GM12878 (cell line): Measurements from ENCODE around the gene IGF2R. TPM values are rescaled to one million over a fixed set of nuclear protein-coding genes. Genes with fewer than 3 reads are reported as not detected.

Experiments
- ATF7 ChIP-seq: fragments of 450-650 bp; IDR thresholded peaks from 2 replicates; pipeline ENCODE4 v1.6.1; 2016; ENCODE audit warnings: low read depth, mild to moderate bottlenecking
- BHLHE40 ChIP-seq, 2 experiments: fragments of 450-650 bp in 1 of 2; IDR thresholded peaks; 2 replicates each; pipeline ENCODE4 v1.6.1; 2011 to 2017; ENCODE audit warnings: low read depth in 2 of 2, borderline replicate concordance in 1 of 2, improper control_type of control experiment in 1 of 2, low read length in 1 of 2, mild to moderate bottlenecking in 1 of 2
- EED ChIP-seq: sonication (generic); IDR thresholded peaks from 2 replicates; pipeline ENCODE4 v1.6.1; 2016; ENCODE audit warnings: antibody characterized with exemption, low read depth
- FOXM1 ChIP-seq: IDR thresholded peaks from 2 replicates; pipeline ENCODE4 v1.6.1; 2012; ENCODE audit warnings: low read depth, mild to moderate bottlenecking, inconsistent platforms, low read length, moderate library complexity
- NBN ChIP-seq: fragments of 450-650 bp; IDR thresholded peaks from 2 replicates; pipeline ENCODE4 v1.6.1; 2016
- PRDM15 ChIP-seq: fragments of 450-650 bp; formaldehyde crosslinking; IDR thresholded peaks from 2 replicates; pipeline ENCODE4 v1.4.0; 2020; ENCODE audit warnings: mild to moderate bottlenecking, moderate library complexity
- SMAD1 ChIP-seq: fragments of 450-650 bp; IDR thresholded peaks from 2 replicates; pipeline ENCODE4 v1.6.1; 2018; ENCODE audit warnings: mild to moderate bottlenecking, low read depth; ENCODE audit not compliant: partially characterized antibody
- USF2 ChIP-seq: IDR thresholded peaks from 2 replicates; pipeline ENCODE4 v1.6.1; 2011; ENCODE audit warnings: low read depth, low read length, improper control_type of control experiment, borderline replicate concordance
- ZNF274 ChIP-seq: IDR thresholded peaks from one replicate; pipeline ENCODE4 v1.8.0; 2011; ENCODE audit not compliant: insufficient read length, insufficient read depth
- ZNF592 ChIP-seq: fragments of 450-650 bp; IDR thresholded peaks from 2 replicates; pipeline ENCODE4 v1.6.1; 2017; ENCODE audit warnings: mild to moderate bottlenecking, moderate library complexity
- polyA plus RNA-seq, 11 experiments: library from polyadenylated mRNA; depleted of rRNA in 4 of 11; unstranded in 6 of 11; stranded (reverse) in 5 of 11; fragments of >200 nt; fragmentation: Nextera tagmentation in 4 of 11; fragmentation: Illumina TruSeq in 1 of 11; extraction: Ambion mirVana in 4 of 11; extraction: Trizol in 1 of 11; gene quantifications; 1 replicate in 1 of 11; 2 replicates in 10 of 11; pipeline versions ENCODE4 v1.2.1 to v1.2.3, GENCODE V29; 2011 to 2016; ENCODE audit warnings: inconsistent platforms in 2 of 11, missing spikeins in 2 of 11, low read depth in 1 of 11
- total RNA-seq, 4 experiments: library from RNA; depleted of rRNA in 3 of 4; stranded (reverse); fragments of >200 nt in 3 of 4; fragmentation: Illumina TruSeq in 1 of 4; extraction: Trizol in 1 of 4; gene quantifications; 2 replicates each; pipeline versions ENCODE4 v1.2.1 to v1.2.3, GENCODE V29; 2013 to 2021

IGF2R gene
- total and polyA plus RNA-seq, 10 of the 15 experiments (the other 5 are each of a cell fraction or from before 2014, with no cell fraction given): 1.00 to 40.1 (median 16.8) TPM

GRCh38 chr6:160002882-160003281 lies 34.0 kb downstream of the IGF2R start (continued):
- no peak for TF ChIP-seq PRDM15 (CRISPR knock-in tag)
- no peak for TF ChIP-seq BHLHE40 (IDR thresholded peaks at IDR 0.05; ENCODE audit: borderline replicate concordance in 1 of 2, low read depth in 2 of 2, low read length in 1 of 2)
- no peak for TF ChIP-seq NBN
- no peak for TF ChIP-seq USF2
- no peak for TF ChIP-seq ZNF274
- no peak for TF ChIP-seq FOXM1
- no peak for TF ChIP-seq SMAD1
- TF ChIP-seq EED: no peak
- TF ChIP-seq ATF7: no peak
- no peak for TF ChIP-seq ZNF592
